ENCODE results near the gene ANO4.
"Not testable (repeated sequence)": the region's sequence is repeated elsewhere in the genome, so short reads cannot be mapped to it uniquely, and the experiment has no call there.

The ANO4 gene

GRCh38 chr12:101053203-101053602 lies 258.6 kb downstream of the ANO4 start:
- Histone ChIP-seq H2AFZ (ENCODE audit: low read depth, low read length) (no peak overlapping the region), H3K79me2 (ENCODE audit: insufficient read depth, low read length) (no peaks in the 10 kb centered on the region), H3K4me3 (ENCODE audit: low read depth in 1 of 2, low read length in 2 of 2) (no peak overlapping the region), H3K36me3 (ENCODE audit: insufficient read depth, low read length) (no peaks in the 10 kb centered on the region), H4K20me1 (ENCODE audit: insufficient read depth, low read length) (no peaks in the 10 kb centered on the region), H3K4me2 (ENCODE audit: insufficient read depth, low read length) (no peak overlapping the region), H3K9me3 (ENCODE audit: insufficient read depth, low read length, severe bottlenecking) (no peaks in the 10 kb centered on the region), H3K4me1 (ENCODE audit: insufficient read depth, low read length) (no peaks in the 10 kb centered on the region), H3K27me3 (ENCODE audit: insufficient read depth, low read length, poor library complexity) (no peaks in the 10 kb centered on the region), H3K9ac (ENCODE audit: low read depth, low read length) (no peak overlapping the region), H3K27ac (ENCODE audit: low read length) (no peak overlapping the region)
- ATAC-seq (ENCODE audit: insufficient read depth, low read depth) (no peak), DNase-seq (no peak)
- TF ChIP-seq EZH2 (IDR thresholded peaks at IDR 0.05; ENCODE audit: borderline replicate concordance, low read depth, low read length, severe bottlenecking), result no peak
- no peak for TF ChIP-seq CTCF (IDR thresholded peaks at IDR 0.05; ENCODE audit: borderline replicate concordance, extremely low read depth, low read length, poor library complexity, severe bottlenecking)

- Histone ChIP-seq H3K79me2 (ENCODE audit: insufficient read depth, low read length) (no peaks in the 10 kb centered on the region), H3K36me3 (ENCODE audit: insufficient read depth, low read length) (no peaks in the 10 kb centered on the region), H3K4me2 (ENCODE audit: insufficient read depth, low read length) (no peak overlapping the region), H3K27ac (ENCODE audit: low read length) (no peak overlapping the region), H3K27me3 (ENCODE audit: insufficient read depth, low read length, poor library complexity) (no peaks in the 10 kb centered on the region), H3K9me3 (ENCODE audit: insufficient read depth, low read length, severe bottlenecking) (no peaks in the 10 kb centered on the region), H4K20me1 (ENCODE audit: insufficient read depth, low read length) (no peaks in the 10 kb centered on the region), H3K4me3 (ENCODE audit: low read depth in 1 of 2, low read length in 2 of 2) (no peak overlapping the region), H3K9ac (ENCODE audit: low read depth, low read length) (no peak overlapping the region), H3K4me1 (ENCODE audit: insufficient read depth, low read length) (no peaks in the 10 kb centered on the region), H2AFZ (ENCODE audit: low read depth, low read length) (no peak overlapping the region)
- ATAC-seq (ENCODE audit: insufficient read depth, low read depth) (no peak), DNase-seq (no peak)
- no peak for TF ChIP-seq EZH2 (IDR thresholded peaks at IDR 0.05; ENCODE audit: borderline replicate concordance, low read depth, low read length, severe bottlenecking)
- TF ChIP-seq CTCF (IDR thresholded peaks at IDR 0.05; ENCODE audit: borderline replicate concordance, extremely low read depth, low read length, poor library complexity, severe bottlenecking), result no peak
Observed at GRCh38 chr12:101055940-101056339, 261.4 kb downstream of the ANO4 start.

GRCh38 chr12:101062508-101062907 lies 267.9 kb downstream of the ANO4 start:
- not testable (repeated sequence) for H3K27ac ChIP-seq (ENCODE audit: low read length); H3K9ac ChIP-seq (ENCODE audit: low read depth, low read length); H2AFZ ChIP-seq (ENCODE audit: low read depth, low read length); H3K9me3 ChIP-seq (ENCODE audit: insufficient read depth, low read length, severe bottlenecking); H3K4me3 ChIP-seq (ENCODE audit: low read depth in 1 of 2, low read length in 2 of 2); ATAC-seq (ENCODE audit: insufficient read depth, low read depth); H4K20me1 ChIP-seq (ENCODE audit: insufficient read depth, low read length); H3K4me2 ChIP-seq (ENCODE audit: insufficient read depth, low read length); H3K36me3 ChIP-seq (ENCODE audit: insufficient read depth, low read length); DNase-seq; H3K4me1 ChIP-seq (ENCODE audit: insufficient read depth, low read length); H3K79me2 ChIP-seq (ENCODE audit: insufficient read depth, low read length); H3K27me3 ChIP-seq (ENCODE audit: insufficient read depth, low read length, poor library complexity)

GRCh38 chr12:101064721-101065120 lies 270.1 kb downstream of the ANO4 start:
- TF ChIP-seq EZH2 (IDR thresholded peaks at IDR 0.05; ENCODE audit: borderline replicate concordance, low read depth, low read length, severe bottlenecking) (no peak), CTCF (IDR thresholded peaks at IDR 0.05; ENCODE audit: borderline replicate concordance, extremely low read depth, low read length, poor library complexity, severe bottlenecking) (no peak)
- H3K9ac ChIP-seq (ENCODE audit: low read depth, low read length), result no peak overlapping the region
- H2AFZ ChIP-seq (ENCODE audit: low read depth, low read length), result no peak overlapping the region
- H3K9me3 ChIP-seq (ENCODE audit: insufficient read depth, low read length, severe bottlenecking), result no peaks in the 10 kb centered on the region
- ATAC-seq (ENCODE audit: insufficient read depth, low read depth) (no peak), DNase-seq (no peak)
- H3K4me3 ChIP-seq (ENCODE audit: low read depth in 1 of 2, low read length in 2 of 2), result no peak overlapping the region
- H4K20me1 ChIP-seq (ENCODE audit: insufficient read depth, low read length), result no peaks in the 10 kb centered on the region
- no peak overlapping the region for H3K27ac ChIP-seq (ENCODE audit: low read length)
- H3K36me3 ChIP-seq (ENCODE audit: insufficient read depth, low read length), result no peaks in the 10 kb centered on the region
- no peaks in the 10 kb centered on the region for H3K4me1 ChIP-seq (ENCODE audit: insufficient read depth, low read length)
- no peak overlapping the region for H3K4me2 ChIP-seq (ENCODE audit: insufficient read depth, low read length)
- no peaks in the 10 kb centered on the region for H3K27me3 ChIP-seq (ENCODE audit: insufficient read depth, low read length, poor library complexity)
- H3K79me2 ChIP-seq (ENCODE audit: insufficient read depth, low read length), result no peaks in the 10 kb centered on the region
